ENCODE data around the gene RPL5. TPM values are rescaled to one million over a fixed set of nuclear protein-coding genes. Genes with fewer than 3 reads are reported as not detected.

RPL5 gene
- total RNA-seq, 1 donor, result 920 TPM

DNA sequence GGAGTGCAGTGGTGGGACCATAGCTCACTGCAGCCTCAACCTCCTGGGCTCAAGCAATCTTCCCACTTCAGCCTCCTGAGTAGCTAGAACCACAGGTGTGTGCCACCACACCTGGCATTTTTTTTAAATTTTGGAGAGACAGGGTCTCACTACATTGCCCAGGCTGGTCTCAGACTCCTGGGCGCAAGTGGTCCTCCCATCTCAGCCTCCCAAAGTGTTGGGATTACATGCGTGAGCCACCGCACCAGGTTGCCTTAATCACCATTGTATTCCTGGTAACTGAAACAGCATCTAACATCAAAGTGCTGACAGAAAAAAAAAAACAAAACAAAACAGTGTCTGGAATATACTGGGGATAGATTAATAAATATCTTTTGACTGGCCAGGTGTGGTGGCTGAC lies 18.2 kb downstream of the RPL5 start:
- TF ChIP-seq, protein P1, sequence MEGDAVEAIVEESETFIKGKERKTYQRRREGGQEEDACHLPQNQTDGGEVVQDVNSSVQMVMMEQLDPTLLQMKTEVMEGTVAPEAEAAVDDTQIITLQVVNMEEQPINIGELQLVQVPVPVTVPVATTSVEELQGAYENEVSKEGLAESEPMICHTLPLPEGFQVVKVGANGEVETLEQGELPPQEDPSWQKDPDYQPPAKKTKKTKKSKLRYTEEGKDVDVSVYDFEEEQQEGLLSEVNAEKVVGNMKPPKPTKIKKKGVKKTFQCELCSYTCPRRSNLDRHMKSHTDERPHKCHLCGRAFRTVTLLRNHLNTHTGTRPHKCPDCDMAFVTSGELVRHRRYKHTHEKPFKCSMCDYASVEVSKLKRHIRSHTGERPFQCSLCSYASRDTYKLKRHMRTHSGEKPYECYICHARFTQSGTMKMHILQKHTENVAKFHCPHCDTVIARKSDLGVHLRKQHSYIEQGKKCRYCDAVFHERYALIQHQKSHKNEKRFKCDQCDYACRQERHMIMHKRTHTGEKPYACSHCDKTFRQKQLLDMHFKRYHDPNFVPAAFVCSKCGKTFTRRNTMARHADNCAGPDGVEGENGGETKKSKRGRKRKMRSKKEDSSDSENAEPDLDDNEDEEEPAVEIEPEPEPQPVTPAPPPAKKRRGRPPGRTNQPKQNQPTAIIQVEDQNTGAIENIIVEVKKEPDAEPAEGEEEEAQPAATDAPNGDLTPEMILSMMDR (IDR thresholded peaks at IDR 0.05; ENCODE audit: insufficient read depth, low read depth, low read length), result no peak
- DNase-seq (ENCODE audit: low read depth), result no peak
- H3K4me3 ChIP-seq (ENCODE audit: low read depth, low read length), result no peak overlapping the region

DNA sequence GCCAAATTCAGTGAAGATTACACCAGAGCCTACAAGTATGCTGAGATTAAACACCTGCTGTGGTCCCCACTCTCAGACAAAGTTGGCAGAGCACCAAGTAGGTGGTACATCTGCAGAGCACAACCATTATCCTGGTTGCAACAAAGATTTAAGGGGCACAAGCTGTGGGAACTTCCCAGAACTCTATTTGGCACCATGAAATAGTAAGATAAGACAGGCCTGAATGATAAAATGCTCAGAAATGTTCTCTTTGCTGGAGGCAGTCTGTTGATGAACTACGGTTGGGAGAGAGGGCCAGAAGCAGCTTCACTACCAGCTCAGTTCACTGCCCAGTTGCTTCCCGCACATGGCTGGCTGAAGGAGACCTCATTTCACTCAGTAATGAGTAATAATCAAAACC lies 19.9 kb downstream of the RPL5 start:
- TF ChIP-seq, protein P1 (IDR thresholded peaks at IDR 0.05; ENCODE audit: insufficient read depth, low read depth, low read length), result no peak
- no peak for DNase-seq (ENCODE audit: low read depth)

DNA sequence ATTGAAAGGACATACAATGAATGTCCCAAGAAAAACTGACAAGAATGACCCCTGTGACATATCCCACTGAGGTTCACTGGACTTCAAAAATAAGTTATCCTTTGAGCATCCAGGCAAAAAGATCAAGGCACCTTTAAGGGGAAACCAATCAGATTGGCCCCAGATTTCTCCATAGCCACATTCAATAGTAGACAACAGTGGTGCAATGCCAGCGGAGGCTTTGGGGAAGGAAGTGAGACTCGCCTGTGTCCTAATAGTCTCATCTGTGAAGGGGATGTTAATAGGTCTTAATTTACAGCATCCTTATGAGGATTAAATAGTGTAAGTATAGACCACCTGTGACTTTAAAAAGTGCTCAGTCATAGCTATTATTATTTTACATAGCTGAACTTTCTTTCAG lies 21.5 kb downstream of the RPL5 start:
- no peak overlapping the region for H3K4me3 ChIP-seq (ENCODE audit: low read depth, low read length)
- DNase-seq (ENCODE audit: low read depth), result no peak
- TF ChIP-seq, protein P1 (IDR thresholded peaks at IDR 0.05; ENCODE audit: insufficient read depth, low read depth, low read length), result no peak

More for the DNA sequence above, 19.9 kb downstream of the RPL5 start:
- H3K4me3 ChIP-seq (ENCODE audit: low read depth, low read length), result no peak overlapping the region

DNA sequence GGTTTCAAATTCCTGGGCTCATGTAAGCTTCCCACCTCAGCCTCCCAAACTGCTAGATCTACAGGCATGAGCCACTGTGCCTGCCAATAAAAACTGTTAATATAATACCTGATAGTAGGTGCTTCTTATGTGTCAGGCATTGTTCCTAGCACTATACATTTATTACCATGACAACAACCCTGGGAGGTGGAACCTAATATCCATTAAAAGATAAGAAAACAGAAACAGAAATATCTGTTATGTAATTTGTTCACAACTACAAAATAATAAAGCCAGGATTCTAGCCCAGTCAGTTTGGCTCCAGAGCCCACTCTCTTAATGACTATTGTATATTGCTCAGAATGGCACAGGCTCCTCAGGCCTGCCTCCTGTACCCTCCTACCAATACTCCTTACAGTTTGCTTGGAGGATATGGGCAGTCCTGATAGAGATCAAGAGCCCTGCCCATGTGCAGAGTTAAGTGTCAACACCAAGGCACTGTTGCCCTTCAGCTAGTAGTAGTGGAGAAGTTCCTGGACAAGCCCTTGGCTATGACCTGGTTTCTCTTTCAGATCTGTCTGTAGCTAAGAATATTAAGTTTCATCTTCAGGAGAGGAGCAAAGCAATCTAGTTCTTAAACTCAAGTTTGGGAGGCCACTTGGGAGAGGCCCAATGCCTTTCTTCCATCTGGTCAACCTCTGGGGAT lies 22.4 kb downstream of the RPL5 start:
- TF ChIP-seq, protein P1 (IDR thresholded peaks at IDR 0.05; ENCODE audit: insufficient read depth, low read depth, low read length), result no peak
- DNase-seq (ENCODE audit: low read depth), result no peak
- H3K4me3 ChIP-seq (ENCODE audit: low read depth, low read length), result no peak overlapping the region

DNA sequence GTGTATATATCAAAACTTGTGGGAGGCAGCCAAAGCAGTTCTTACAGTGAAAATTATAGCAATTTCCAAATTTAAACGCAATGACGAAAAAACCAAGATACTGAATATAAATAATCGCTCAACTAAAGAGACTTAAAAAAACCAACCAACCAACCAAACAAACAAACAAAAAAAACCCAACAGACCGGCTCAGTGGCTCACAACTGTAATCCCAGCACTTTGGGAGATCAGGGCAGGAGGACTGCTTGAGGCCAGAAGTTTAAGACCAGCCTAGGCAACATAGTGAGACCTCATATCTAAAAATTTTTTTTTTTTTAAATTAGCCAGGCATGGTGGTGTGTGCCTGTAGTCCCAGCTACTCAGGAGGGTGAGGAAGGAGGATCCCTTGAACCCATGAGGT lies 23.4 kb downstream of the RPL5 start:
- TF ChIP-seq, protein P1 (IDR thresholded peaks at IDR 0.05; ENCODE audit: insufficient read depth, low read depth, low read length), result no peak
- DNase-seq (ENCODE audit: low read depth), result no peak
- no peak overlapping the region for H3K4me3 ChIP-seq (ENCODE audit: low read depth, low read length)

DNA sequence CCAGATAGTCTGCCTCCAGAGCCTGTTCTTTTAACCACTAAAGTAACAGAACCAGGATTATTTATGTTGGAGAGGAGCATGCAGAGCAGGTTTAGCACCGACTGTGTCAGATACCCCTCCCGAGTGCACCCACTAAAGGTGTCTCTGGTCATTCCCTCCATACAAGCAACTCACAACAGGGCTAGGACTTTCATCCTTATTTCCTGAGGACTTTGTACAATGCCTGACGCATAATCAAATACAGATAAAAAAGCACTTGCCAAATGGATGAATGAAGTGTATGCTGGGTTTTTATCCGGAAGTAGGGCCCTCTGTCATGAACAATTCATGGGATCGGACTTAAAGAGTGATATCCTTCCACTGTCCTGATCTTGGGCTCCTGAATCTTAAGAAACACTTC lies 26.0 kb downstream of the RPL5 start:
- H3K4me3 ChIP-seq (ENCODE audit: low read depth, low read length), result no peak overlapping the region
- DNase-seq (ENCODE audit: low read depth), result no peak
- TF ChIP-seq, protein P1 (IDR thresholded peaks at IDR 0.05; ENCODE audit: insufficient read depth, low read depth, low read length), result no peak

All from fibroblast of villous mesenchyme (primary cell).